LNCAP (cell line): ENCODE data around the gene DTNBP1.

Source experiments
- TF ChIP-seq, protein P1 (sequence below): fragments of 450-650 bp; IDR thresholded peaks from 2 replicates; pipeline ENCODE4 v1.5.1; 2017; ENCODE audit warnings: mild to moderate bottlenecking

The DTNBP1 gene

DNA sequence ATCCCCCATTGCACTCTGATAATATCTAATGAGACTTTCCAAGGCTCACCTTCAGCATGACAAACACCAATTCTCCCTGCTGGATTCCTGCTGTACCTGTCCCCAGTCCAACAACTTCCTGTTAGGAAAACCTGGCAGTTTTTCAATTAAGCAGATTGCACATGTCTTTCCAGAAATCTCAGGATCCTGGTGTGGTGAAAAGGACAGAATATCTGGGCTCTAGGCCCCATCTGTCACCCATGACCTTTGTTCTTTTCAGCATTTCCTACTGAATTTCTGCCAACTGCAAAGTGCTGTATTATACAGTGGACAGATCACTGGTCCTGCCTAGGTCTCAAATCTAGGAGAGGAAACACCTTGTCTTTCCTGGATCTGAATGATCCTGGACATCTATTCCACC lies 27.7 kb upstream of the DTNBP1 start:
- TF ChIP-seq, protein P1, sequence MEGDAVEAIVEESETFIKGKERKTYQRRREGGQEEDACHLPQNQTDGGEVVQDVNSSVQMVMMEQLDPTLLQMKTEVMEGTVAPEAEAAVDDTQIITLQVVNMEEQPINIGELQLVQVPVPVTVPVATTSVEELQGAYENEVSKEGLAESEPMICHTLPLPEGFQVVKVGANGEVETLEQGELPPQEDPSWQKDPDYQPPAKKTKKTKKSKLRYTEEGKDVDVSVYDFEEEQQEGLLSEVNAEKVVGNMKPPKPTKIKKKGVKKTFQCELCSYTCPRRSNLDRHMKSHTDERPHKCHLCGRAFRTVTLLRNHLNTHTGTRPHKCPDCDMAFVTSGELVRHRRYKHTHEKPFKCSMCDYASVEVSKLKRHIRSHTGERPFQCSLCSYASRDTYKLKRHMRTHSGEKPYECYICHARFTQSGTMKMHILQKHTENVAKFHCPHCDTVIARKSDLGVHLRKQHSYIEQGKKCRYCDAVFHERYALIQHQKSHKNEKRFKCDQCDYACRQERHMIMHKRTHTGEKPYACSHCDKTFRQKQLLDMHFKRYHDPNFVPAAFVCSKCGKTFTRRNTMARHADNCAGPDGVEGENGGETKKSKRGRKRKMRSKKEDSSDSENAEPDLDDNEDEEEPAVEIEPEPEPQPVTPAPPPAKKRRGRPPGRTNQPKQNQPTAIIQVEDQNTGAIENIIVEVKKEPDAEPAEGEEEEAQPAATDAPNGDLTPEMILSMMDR: no peak

DNA sequence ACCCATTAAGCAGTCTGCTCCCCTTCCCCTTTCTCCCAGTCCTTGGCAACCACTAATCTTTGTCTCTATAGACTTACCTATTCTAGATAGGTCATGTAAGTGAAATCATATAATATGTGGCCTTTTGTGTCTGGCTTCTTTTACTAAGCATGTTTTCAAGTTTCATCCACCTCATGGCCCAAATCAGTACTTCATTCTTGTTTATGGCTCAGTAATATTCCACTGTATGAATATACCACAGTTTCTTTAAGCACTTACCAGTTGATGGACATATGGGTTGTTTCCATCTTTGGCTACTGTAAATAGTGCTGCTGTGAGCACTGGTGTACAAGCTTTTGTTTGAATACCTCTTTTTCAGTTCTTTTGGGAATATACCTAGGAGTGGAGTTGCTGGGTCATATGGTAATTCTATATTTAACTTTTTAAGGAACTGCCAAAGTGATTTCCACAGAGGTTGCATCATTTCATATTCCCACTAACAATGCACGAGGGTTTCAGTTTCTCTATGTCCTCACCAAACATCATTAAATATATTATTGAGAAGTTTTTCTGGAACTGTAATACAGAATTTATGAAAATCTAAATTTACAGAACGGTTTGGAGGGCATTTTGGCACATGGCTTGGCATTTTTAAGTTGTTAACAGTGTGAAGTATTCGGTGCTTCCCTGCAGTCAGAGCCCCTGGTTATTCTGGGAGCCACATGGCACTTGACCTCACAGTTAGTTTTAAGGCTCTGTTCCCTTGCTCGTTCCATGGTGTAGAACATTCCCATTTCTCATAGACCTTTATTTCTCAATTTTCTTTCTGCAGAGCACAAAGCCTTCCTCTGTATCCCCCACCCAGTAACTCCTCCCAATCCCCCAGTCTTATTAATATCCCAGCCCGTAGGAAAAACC lies 27.0 kb upstream of the DTNBP1 start:
- TF ChIP-seq, protein P1: no peak

DNA sequence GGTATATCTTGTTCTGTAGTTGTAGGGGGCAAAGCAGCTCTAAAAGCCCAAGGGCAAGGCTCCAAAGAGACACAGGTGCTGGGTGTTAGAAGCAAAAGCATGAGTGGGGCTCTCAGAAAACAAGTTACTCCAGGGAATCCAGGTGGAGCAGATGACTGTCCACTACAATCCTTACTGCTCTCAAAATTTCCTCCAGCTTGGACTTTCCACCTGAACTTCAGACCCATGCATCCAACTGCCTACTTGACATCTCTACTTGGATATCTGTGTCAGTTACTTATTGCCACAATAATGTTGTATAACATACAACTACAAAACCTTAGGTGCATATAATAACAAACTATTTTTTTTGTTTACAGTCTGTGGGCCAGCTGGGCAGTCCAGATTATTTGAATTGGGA lies 22.8 kb upstream of the DTNBP1 start:
- TF ChIP-seq, protein P1: no peak

DNA sequence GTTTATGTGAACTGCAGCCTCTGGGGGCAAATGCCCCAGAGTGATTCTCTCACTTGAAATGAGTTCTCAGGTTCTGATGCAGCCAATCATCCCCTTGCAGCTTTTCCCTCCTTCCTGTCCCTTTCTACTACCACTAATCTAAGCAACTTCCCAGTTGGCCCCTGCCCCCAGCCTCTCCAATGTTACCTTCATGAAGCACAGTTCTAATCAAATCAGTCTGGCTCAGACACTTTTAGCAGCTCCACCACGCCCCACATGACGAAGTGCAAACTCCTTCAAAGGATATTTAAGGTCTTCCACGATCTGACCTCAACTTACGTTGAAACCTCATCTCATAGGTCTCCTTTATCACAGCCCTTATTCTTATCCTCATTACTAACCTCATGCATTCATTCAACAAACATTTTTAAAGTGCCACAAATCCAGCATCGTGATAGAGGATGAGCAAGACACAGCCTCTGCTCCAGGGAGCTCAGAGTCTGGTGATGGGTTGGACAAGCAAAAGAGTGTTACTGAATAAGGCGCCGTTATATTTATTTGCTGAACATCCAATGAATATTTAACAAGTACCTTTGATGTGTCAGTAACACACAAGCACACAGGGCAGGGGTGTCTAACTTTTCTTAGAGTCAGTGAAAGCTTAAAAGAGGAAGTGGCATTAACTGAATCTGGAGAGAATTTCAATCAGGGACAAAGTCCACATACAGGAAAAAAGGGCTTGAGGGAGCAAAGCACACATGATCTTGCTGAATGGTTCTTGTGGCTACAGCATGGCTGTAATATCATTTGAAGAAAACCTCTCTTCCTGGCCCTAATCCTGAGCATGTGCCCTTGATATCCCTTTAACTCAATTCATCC lies 20.4 kb upstream of the DTNBP1 start:
- TF ChIP-seq, protein P1: no peak

DNA sequence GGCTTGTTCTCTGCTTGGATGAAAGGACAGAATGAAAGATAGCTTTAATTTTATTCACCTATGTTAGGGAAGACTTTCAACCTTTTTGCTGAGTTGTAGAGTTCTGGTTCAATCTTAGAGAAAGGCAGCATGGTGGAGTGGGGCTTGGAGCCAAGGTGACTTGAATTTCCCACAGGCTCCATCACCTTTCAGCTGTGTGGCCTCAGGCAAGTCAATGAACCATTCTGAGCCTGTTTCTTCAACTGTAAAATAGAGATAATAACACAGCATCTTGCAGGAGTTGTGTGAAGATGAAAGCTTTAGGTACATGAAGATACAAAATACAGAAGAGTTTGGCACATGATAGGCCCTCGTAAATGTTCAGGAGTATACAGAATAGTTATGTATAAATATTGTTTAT lies 19.1 kb upstream of the DTNBP1 start:
- TF ChIP-seq, protein P1: no peak

DNA sequence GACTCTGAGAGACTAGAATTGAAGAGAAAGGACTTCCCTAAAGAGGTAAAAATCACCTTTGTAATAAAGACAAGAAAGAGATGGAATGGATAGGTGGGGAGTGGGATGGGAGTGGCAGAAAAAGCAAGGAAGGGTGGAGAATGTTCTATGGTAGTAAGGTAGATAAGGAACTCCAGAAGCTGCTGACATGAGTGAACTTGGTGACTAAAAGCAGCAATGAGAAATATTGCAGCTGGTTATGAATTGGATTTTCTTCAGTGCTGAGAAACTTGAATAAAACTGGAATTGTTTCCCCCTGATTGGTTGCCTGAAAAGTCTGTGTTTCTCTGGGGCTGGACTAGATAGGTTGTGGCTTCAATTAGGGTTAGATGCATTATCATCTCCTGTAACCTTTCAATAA lies 15.7 kb upstream of the DTNBP1 start:
- TF ChIP-seq, protein P1: no peak

DNA sequence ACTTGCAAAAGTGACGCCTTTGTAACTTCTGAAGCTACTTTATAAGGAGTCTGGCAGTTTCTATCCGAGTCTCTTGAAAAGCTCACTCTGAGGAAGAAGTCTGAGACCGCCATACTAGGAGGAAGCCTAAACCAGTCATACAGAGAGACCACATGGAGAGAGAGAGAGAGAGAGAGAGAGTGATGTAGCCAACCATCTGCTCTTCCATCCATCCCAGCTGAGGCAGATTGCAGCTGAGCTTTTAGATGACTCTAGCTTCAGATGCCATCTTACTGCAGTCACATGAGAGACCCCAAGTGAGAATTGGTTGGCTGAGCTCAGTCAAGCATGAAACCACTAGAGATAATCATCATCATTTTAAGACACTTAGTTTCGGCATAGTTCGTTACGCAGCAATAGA lies 15.0 kb upstream of the DTNBP1 start:
- TF ChIP-seq, protein P1: no peak
